Measurements from ENCODE around the gene RASGRF1.
A peak's percentile ranks its signal among the peaks of the same experiment; 100 is the strongest.

Gene RASGRF1

GRCh38 chr15:79016527-79017170 lies 73.9 kb downstream of the RASGRF1 start:
- CTCF ChIA-PET: interaction anchor here (0.7 to 1.0 kb wide), 3 partner anchors 11 to 167 kb away, joined by 3 to 4 read pairs (median 3); no protein-coding TSS in a partner anchor
- Histone ChIP-seq H3K4me1 (ENCODE audit: control insufficient read depth, insufficient read depth, low read length) (no peaks in the 10 kb centered on the region), H3K27ac (ENCODE audit: extremely low read depth, low read depth, low read length) (no peak overlapping the region), H3K4me3 (ENCODE audit: low read depth, low read length) (no peak overlapping the region), H3K36me3 (ENCODE audit: control insufficient read depth in 2 of 2, insufficient read depth in 1 of 2, low read length in 2 of 2) (no peaks in the 10 kb centered on the region), H3K9me3 (ENCODE audit: control insufficient read depth, insufficient read depth, low read depth, low read length) (no peaks in the 10 kb centered on the region)
- TF ChIP-seq GLIS1 (tag by site-specific recombination; IDR thresholded peaks at IDR 0.05): 0 out of 2 replicates have a peak, but pooled peaks have one; percentile 10
- TF ChIP-seq ZNF513 (tag by site-specific recombination; IDR thresholded peaks at IDR 0.05): no peak
- no peak for TF ChIP-seq PRDM1 (tag by site-specific recombination; IDR thresholded peaks at IDR 0.05)
- POLR2A ChIA-PET: no interaction called here

DNA sequence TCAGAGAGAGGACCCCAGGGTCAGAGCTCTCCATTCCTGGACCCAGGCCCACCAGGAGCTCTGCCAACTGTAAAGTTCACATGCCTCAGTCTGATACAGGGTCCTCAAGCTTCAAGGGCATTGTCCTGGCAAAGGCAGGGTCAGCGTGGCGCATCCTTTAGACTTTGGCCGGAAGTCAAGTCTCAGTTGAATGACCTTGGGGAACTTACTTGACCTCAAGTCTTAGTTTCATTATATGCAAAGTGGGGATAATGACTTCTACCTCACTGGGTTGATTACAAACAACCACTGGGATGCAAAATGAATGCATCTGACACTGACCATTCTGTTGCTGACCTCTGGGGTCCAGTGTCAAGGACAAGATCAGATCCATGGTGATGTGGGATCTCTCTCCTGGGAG lies 75.2 kb downstream of the RASGRF1 start:
- CTCF ChIA-PET: interaction anchor here (0.7 to 1.3 kb wide), 4 partner anchors 8 to 101 kb away, joined by 3 to 6 read pairs (median 4); no protein-coding TSS in a partner anchor

DNA sequence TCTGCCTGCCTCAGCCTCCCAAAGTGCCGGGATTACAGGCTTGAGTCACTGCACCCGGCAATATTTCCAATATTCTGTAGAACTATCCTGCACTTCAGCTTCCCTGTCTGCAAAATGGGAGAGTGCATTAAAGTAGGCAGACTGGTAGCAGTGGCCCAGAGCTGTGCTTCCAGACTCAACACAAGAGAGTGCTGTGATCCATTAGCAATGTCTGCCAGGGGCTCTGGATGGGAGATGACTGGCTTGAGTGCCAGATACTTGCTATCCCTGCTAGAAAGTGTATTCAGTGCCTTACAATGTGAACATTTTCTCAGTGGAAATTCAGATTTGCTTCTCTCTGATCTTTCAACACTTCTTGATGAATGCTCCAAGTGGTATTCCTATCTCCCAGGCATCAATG lies 80.3 kb downstream of the RASGRF1 start:
- no peak for TF ChIP-seq ZNF548 (tag by site-specific recombination; IDR thresholded peaks at IDR 0.05)
- TF ChIP-seq ZBTB17 (tag by site-specific recombination; IDR thresholded peaks at IDR 0.05): peak; percentile 75
- no peaks in the 10 kb centered on the region for H3K4me1 ChIP-seq (ENCODE audit: control insufficient read depth, insufficient read depth, low read length)
- ChIA-PET POLR2A (no interaction called here), CTCF (no interaction called here)
- H3K27ac ChIP-seq (ENCODE audit: extremely low read depth, low read depth, low read length): no peak overlapping the region
- no peaks in the 10 kb centered on the region for H3K36me3 ChIP-seq (ENCODE audit: control insufficient read depth in 2 of 2, insufficient read depth in 1 of 2, low read length in 2 of 2)
- no peaks in the 10 kb centered on the region for H3K9me3 ChIP-seq (ENCODE audit: control insufficient read depth, insufficient read depth, low read depth, low read length)
- no peak overlapping the region for H3K4me3 ChIP-seq (ENCODE audit: low read depth, low read length)

More for the DNA sequence above, 75.2 kb downstream of the RASGRF1 start:
- Histone ChIP-seq H3K4me1 (ENCODE audit: control insufficient read depth, insufficient read depth, low read length) (no peaks in the 10 kb centered on the region), H3K36me3 (ENCODE audit: control insufficient read depth in 2 of 2, insufficient read depth in 1 of 2, low read length in 2 of 2) (no peaks in the 10 kb centered on the region), H3K27ac (ENCODE audit: extremely low read depth, low read depth, low read length) (no peak overlapping the region), H3K9me3 (ENCODE audit: control insufficient read depth, insufficient read depth, low read depth, low read length) (no peaks in the 10 kb centered on the region), H3K4me3 (ENCODE audit: low read depth, low read length) (no peak overlapping the region)
- POLR2A ChIA-PET: no interaction called here
- TF ChIP-seq ZNF433 (tag by site-specific recombination; IDR thresholded peaks at IDR 0.05; ENCODE audit: low read depth): no peak
- TF ChIP-seq ZNF354C (tag by site-specific recombination; IDR thresholded peaks at IDR 0.05; ENCODE audit: borderline replicate concordance, low read depth): no peak
- TF ChIP-seq, protein P1, sequence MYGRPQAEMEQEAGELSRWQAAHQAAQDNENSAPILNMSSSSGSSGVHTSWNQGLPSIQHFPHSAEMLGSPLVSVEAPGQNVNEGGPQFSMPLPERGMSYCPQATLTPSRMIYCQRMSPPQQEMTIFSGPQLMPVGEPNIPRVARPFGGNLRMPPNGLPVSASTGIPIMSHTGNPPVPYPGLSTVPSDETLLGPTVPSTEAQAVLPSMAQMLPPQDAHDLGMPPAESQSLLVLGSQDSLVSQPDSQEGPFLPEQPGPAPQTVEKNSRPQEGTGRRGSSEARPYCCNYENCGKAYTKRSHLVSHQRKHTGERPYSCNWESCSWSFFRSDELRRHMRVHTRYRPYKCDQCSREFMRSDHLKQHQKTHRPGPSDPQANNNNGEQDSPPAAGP (tag by site-specific recombination; IDR thresholded peaks at IDR 0.05): no peak
- TF ChIP-seq KLF1 (tag by site-specific recombination; IDR thresholded peaks at IDR 0.05): no peak
- no peak for TF ChIP-seq ZXDB (tag by site-specific recombination; IDR thresholded peaks at IDR 0.05)

DNA sequence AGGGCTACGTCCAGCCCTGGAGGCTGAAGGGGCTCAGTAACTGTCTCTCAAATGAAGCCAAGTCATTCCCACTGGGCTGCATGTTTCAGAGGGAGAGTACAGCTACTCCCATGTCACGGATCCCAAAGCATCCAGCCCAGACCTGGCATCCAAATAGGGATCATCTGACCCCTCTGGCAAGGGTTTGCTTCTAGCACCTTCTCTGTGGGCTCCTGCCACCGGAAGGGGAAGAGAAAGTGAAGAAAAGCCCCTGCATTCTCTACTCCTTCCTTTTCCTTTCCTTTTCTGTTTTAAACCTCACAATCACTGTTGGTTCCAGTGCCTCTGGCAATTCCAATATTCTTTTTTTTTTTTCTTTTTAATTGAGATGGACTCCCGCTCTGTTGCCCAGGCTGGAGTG lies 81.2 kb downstream of the RASGRF1 start:
- TF ChIP-seq ZBTB48 (tag by site-specific recombination; IDR thresholded peaks at IDR 0.05) (no peak), ZNF558 (tag by site-specific recombination; IDR thresholded peaks at IDR 0.05) (no peak), ZNF266 (tag by site-specific recombination; IDR thresholded peaks at IDR 0.05; ENCODE audit: low read depth) (no peak), PRDM1 (tag by site-specific recombination; IDR thresholded peaks at IDR 0.05) (0 out of 2 replicates have a peak, but pooled peaks have one; percentile 22), ZNF664 (tag by site-specific recombination; IDR thresholded peaks at IDR 0.05) (0 out of 2 replicates have a peak, but pooled peaks have one; percentile 56), ZNF37A (tag by site-specific recombination; IDR thresholded peaks at IDR 0.05) (no peak), ZNF513 (tag by site-specific recombination; IDR thresholded peaks at IDR 0.05) (no peak), ZNF571 (tag by site-specific recombination; IDR thresholded peaks at IDR 0.05) (no peak), ZNF133 (tag by site-specific recombination; IDR thresholded peaks at IDR 0.05) (no peak), KLF1 (tag by site-specific recombination; IDR thresholded peaks at IDR 0.05) (no peak)
- H3K27ac ChIP-seq (ENCODE audit: extremely low read depth, low read depth, low read length): no peak overlapping the region
- H3K9me3 ChIP-seq (ENCODE audit: control insufficient read depth, insufficient read depth, low read depth, low read length): no peaks in the 10 kb centered on the region
- no peak overlapping the region for H3K4me3 ChIP-seq (ENCODE audit: low read depth, low read length)
- H3K36me3 ChIP-seq (ENCODE audit: control insufficient read depth in 2 of 2, insufficient read depth in 1 of 2, low read length in 2 of 2): no peaks in the 10 kb centered on the region
- ChIA-PET CTCF (no interaction called here), POLR2A (no interaction called here)
- no peaks in the 10 kb centered on the region for H3K4me1 ChIP-seq (ENCODE audit: control insufficient read depth, insufficient read depth, low read length)

Measured in HEK293 (cell line).